ENCODE results near the gene ADGRE3.

Gene ADGRE3

GRCh38 chr19:14699641-14700040 lies 25.0 kb upstream of the ADGRE3 start:
- H3K9ac ChIP-seq = no peak overlapping the region
- H3K27me3 ChIP-seq (ENCODE audit: insufficient read depth, low read depth) = no peaks in the 10 kb centered on the region
- H3K4me1 ChIP-seq (ENCODE audit: low read depth, poor library complexity, severe bottlenecking) = no peaks in the 10 kb centered on the region
- H3K27ac ChIP-seq = no peak overlapping the region
- TF ChIP-seq CTCF (conservative IDR thresholded peaks at IDR 0.05; ENCODE audit: low read depth, low read length) = no peak
- H2AFZ ChIP-seq (ENCODE audit: low read depth) = no peak overlapping the region
- H3K4me2 ChIP-seq = no peak overlapping the region
- H3K36me3 ChIP-seq (ENCODE audit: insufficient read depth) = no peaks in the 10 kb centered on the region; the same call in 1 of the 2 replicates
- H4K20me1 ChIP-seq (ENCODE audit: insufficient read depth) = no peaks in the 10 kb centered on the region
- no peaks in the 10 kb centered on the region for H3K79me2 ChIP-seq (ENCODE audit: insufficient read depth, low read depth)
- H3K4me3 ChIP-seq (IDR thresholded peaks at IDR 0.05; ENCODE audit: insufficient read depth, low read depth, low read length) = no peak overlapping the region

- no peak overlapping the region for H3K27ac ChIP-seq
- H3K27me3 ChIP-seq (ENCODE audit: insufficient read depth, low read depth) = no peaks in the 10 kb centered on the region
- no peaks in the 10 kb centered on the region for H3K4me1 ChIP-seq (ENCODE audit: low read depth, poor library complexity, severe bottlenecking)
- no peaks in the 10 kb centered on the region for H3K79me2 ChIP-seq (ENCODE audit: insufficient read depth, low read depth)
- H4K20me1 ChIP-seq (ENCODE audit: insufficient read depth) = no peaks in the 10 kb centered on the region
- H2AFZ ChIP-seq (ENCODE audit: low read depth) = no peak overlapping the region
- no peak overlapping the region for H3K4me2 ChIP-seq
- H3K4me3 ChIP-seq (IDR thresholded peaks at IDR 0.05; ENCODE audit: insufficient read depth, low read depth, low read length) = no peak overlapping the region
- H3K9ac ChIP-seq = no peak overlapping the region
- TF ChIP-seq CTCF (conservative IDR thresholded peaks at IDR 0.05; ENCODE audit: low read depth, low read length) = no peak
- no peaks in the 10 kb centered on the region; the same call in 1 of the 2 replicates for H3K36me3 ChIP-seq (ENCODE audit: insufficient read depth)
Observed at GRCh38 chr19:14695471-14695870, 20.8 kb upstream of the ADGRE3 start.

GRCh38 chr19:14694641-14695266 lies 20.1 kb upstream of the ADGRE3 start:
- Histone ChIP-seq H2AFZ (ENCODE audit: low read depth) (no peak overlapping the region), H4K20me1 (ENCODE audit: insufficient read depth) (no peaks in the 10 kb centered on the region), H3K4me3 (IDR thresholded peaks at IDR 0.05; ENCODE audit: insufficient read depth, low read depth, low read length) (no peak overlapping the region), H3K79me2 (ENCODE audit: insufficient read depth, low read depth) (no peaks in the 10 kb centered on the region), H3K27me3 (ENCODE audit: insufficient read depth, low read depth) (no peaks in the 10 kb centered on the region), H3K9ac (no peak overlapping the region), H3K27ac (no peak overlapping the region), H3K36me3 (ENCODE audit: insufficient read depth) (no peaks in the 10 kb centered on the region; the same call in 1 of the 2 replicates), H3K4me1 (ENCODE audit: low read depth, poor library complexity, severe bottlenecking) (no peaks in the 10 kb centered on the region), H3K4me2 (no peak overlapping the region)
- TF ChIP-seq CTCF (conservative IDR thresholded peaks at IDR 0.05; ENCODE audit: low read depth, low read length) = no peak

DNA sequence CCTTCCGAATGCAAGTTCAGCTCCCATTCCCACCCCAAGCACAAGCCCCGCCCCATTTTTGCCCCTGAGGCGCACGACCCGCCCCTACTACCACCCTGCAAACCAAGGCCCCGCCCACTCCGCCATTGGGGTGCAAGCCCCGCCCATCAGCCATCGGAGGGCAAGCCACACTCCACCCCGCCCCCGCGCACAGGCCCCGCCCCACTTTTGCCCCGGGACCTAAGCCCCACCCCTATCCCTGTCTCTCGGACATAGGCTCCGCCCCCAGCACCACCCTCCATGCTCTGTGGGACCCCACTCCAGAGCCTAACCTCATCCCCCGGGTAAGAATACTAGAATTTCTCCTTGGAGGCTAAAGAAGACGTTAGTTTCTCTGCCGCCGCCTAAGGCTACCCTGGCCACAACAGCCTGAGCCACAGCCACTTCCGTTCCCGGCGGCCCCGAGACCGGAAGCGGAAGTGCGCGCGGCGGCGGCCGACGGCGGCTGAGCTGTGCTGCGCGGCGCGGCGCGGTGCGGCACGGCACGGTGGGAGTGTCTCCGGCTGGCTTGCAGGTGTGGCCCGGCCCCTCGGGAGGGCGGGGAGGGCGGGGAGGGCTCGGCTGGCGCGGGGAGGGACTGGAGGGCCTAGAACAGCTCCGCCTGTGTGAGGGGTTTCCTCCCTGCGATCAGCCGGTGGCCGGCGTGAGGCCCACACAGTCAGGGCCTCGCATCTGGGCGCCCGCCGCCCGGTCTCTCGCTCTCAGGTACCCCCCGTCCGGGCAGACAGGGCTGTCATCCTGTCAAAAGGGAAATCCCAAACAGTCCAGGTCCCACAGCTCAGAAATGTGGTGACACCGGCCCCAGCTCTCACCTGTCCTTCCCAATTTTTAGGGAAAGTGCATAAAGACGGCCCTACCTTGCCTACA lies 15.2 kb upstream of the ADGRE3 start, which contains the start of gene ZNF333:
TSS of gene ZNF333 (plus strand) at position 451 of the 906 bp plus-strand sequence. CDS start 3,444 bp downstream, outside the sequence.
- Histone ChIP-seq H4K20me1 (ENCODE audit: insufficient read depth) (no peaks in the 10 kb centered on the region), H3K4me1 (ENCODE audit: low read depth, poor library complexity, severe bottlenecking) (peaks cover 5% of the 10 kb centered on the region), H3K79me2 (ENCODE audit: insufficient read depth, low read depth) (no peaks in the 10 kb centered on the region), H3K4me3 (IDR thresholded peaks at IDR 0.05; ENCODE audit: insufficient read depth, low read depth, low read length) (no peak within 1 kb of the TSS), H2AFZ (ENCODE audit: low read depth) (peak within 1 kb of the TSS; percentile 76), H3K4me2 (peak within 1 kb of the TSS; percentile 96), H3K27me3 (ENCODE audit: insufficient read depth, low read depth) (no peaks in the 10 kb centered on the region), H3K36me3 (ENCODE audit: insufficient read depth) (no peaks in the 10 kb centered on the region), H3K9ac (peak within 1 kb of the TSS; percentile 61; the same call in 1 of the 2 replicates), H3K27ac (peak within 1 kb of the TSS; percentile 91)
- TF ChIP-seq CTCF (conservative IDR thresholded peaks at IDR 0.05; ENCODE audit: low read depth, low read length) = no peak
